PC-9 (cell line): ENCODE measurements around the gene HLX. TPM values are rescaled to one million over a fixed set of nuclear protein-coding genes. Genes with fewer than 3 reads are reported as not detected.

Experiments used
- BruUV-seq: library from RNA; stranded (reverse); fragments of 400-500 nt; replicated peaks from 2 replicates; lab custom pipeline; 2021; lab: Mats Ljungman, UMichigan
- CTCF ChIA-PET: fragments of 300-600 bp; sonication (Branson Sonifier 250); formaldehyde crosslinking; loops from one replicate; lab custom pipeline; 2022; ENCODE audit warnings: antibody characterized with exemption; lab: Charles Lee
- POLR2A ChIA-PET: fragments of 300-600 bp; sonication (Branson Sonifier 250); formaldehyde crosslinking; loops from one replicate; lab custom pipeline; 2022; ENCODE audit warnings: antibody characterized with exemption; ENCODE audit not compliant: unreplicated experiment; lab: Charles Lee
- DNase-seq, 2 experiments: peaks; one replicate each; pipeline versions ENCODE4 v3.0.0 to v3.0.0-alpha.2; 2015 to 2022; ENCODE audit warnings: mixed read lengths in 1 of 2
- H2AFZ ChIP-seq: fragments of 200-600 bp; sonication (generic); 2 replicates; pipeline ENCODE4 v1.8.1; 2017; ENCODE audit warnings: antibody characterized with exemption
- H3F3A ChIP-seq: fragments of 200-600 bp; sonication (generic); 2 replicates; pipeline ENCODE4 v1.8.1; 2017; ENCODE audit warnings: antibody characterized with exemption, mild to moderate bottlenecking, low read depth; ENCODE audit not compliant: insufficient read depth
- H3K27ac ChIP-seq: fragments of 200-600 bp; sonication (generic); 2 replicates; pipeline ENCODE4 v1.6.1; 2016; ENCODE audit warnings: mixed run types
- H3K27me3 ChIP-seq: fragments of 200-600 bp; sonication (generic); 2 replicates; pipeline ENCODE4 v1.6.1; 2016; ENCODE audit warnings: low read depth, mixed run types; ENCODE audit not compliant: insufficient read depth
- H3K36me3 ChIP-seq: fragments of 200-600 bp; sonication (generic); 2 replicates; pipeline ENCODE4 v1.6.1; 2016; ENCODE audit warnings: low read depth, mixed run types
- H3K4me1 ChIP-seq: fragments of 200-600 bp; sonication (generic); replicated peaks from 2 replicates; pipeline ENCODE4 v1.6.1; 2016; ENCODE audit warnings: mixed run types; ENCODE audit not compliant: insufficient read depth
- H3K4me2 ChIP-seq: fragments of 200-600 bp; sonication (generic); 2 replicates; pipeline ENCODE4 v1.6.1; 2017; ENCODE audit warnings: mixed run types
- H3K4me3 ChIP-seq: fragments of 200-600 bp; sonication (generic); 2 replicates; pipeline ENCODE4 v1.6.1; 2016; ENCODE audit warnings: mixed run types
- H3K79me2 ChIP-seq: fragments of 200-600 bp; sonication (generic); 2 replicates; pipeline ENCODE4 v1.6.1; 2017; ENCODE audit warnings: low read depth, mixed run types
- H3K9me2 ChIP-seq: fragments of 200-600 bp; sonication (generic); 2 replicates; pipeline ENCODE4 v1.8.1; 2017; ENCODE audit warnings: mild to moderate bottlenecking; ENCODE audit not compliant: insufficient read depth
- H3K9me3 ChIP-seq: fragments of 200-600 bp; sonication (generic); 2 replicates; pipeline ENCODE4 v1.8.1; 2016; ENCODE audit warnings: low read depth; ENCODE audit not compliant: insufficient read depth
- H4K20me1 ChIP-seq: fragments of 200-600 bp; sonication (generic); 2 replicates; pipeline ENCODE4 v1.8.1; 2017; ENCODE audit not compliant: insufficient read depth
- CTCF ChIP-seq: fragments of 200-600 bp; sonication (generic); conservative IDR thresholded peaks from 2 replicates; pipeline ENCODE4 v1.6.1; 2017; ENCODE audit warnings: mixed run types, antibody characterized with exemption, mild to moderate bottlenecking, moderate library complexity
- EZH2 ChIP-seq: fragments of 200-600 bp; sonication (generic); IDR thresholded peaks from 2 replicates; pipeline ENCODE4 v1.8.0; 2017; ENCODE audit warnings: antibody characterized with exemption, low read depth
- intact Hi-C: fragments of 100-400 bp; cut with micrococcal nuclease; formaldehyde crosslinking; loops from one replicate; pipeline ENCODE4 v1.10.0; 2022; ENCODE audit not compliant: unreplicated experiment
- total RNA-seq: library from RNA; stranded (reverse); gene quantifications from 2 replicates; pipeline ENCODE4 v1.2.3, GENCODE V29; 2021

The HLX gene
- total RNA-seq, 1 experiment from 2014 or later = 1.1 TPM

DNA sequence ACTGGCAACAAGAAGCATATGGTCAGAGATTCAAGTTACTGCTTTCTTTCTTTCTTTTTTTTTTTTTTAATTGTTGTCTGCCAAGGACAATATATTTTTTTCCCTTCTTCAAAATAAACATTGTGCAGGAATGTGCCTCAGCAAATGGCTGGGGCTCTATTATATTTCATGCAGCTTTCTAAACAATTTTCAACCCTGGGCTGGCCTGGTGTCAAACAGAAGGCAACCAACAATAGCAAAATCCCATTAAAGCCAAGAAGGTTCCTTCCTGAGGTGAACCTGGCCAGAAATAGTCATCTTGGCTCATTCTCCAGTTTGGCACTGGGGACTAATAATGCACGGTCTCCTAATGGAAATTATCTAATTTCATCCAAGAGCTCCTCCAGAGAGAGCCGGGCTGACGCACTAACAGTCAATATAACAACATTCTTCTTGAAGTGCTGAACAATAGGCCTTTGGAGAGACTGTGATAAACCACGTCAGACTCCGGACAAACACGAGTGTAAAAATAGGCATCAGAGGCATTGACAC, 35.7 kb upstream of the HLX start:
- TF ChIP-seq CTCF = no peak
- no peak for TF ChIP-seq EZH2
- H3K4me1 ChIP-seq = no peaks in the 10 kb centered on the region
- H3K4me2 ChIP-seq = no peak overlapping the region
- no peak overlapping the region for H3K27ac ChIP-seq
- DNase-seq = no peak
- H3K9me3 ChIP-seq = no peaks in the 10 kb centered on the region
- no peaks in the 10 kb centered on the region for H3F3A ChIP-seq
- H2AFZ ChIP-seq = no peak overlapping the region; the same call in 1 of the 2 replicates
- ChIA-PET CTCF (no interaction called here), POLR2A (no interaction called here)
- H4K20me1 ChIP-seq = no peaks in the 10 kb centered on the region
- no peak overlapping the region for H3K4me3 ChIP-seq
- H3K36me3 ChIP-seq = no peaks in the 10 kb centered on the region
- no peaks in the 10 kb centered on the region for H3K9me2 ChIP-seq
- intact Hi-C loops = no loop called here
- H3K27me3 ChIP-seq = no peaks in the 10 kb centered on the region
- BruUV-seq = no TSS peak
- no peaks in the 10 kb centered on the region for H3K79me2 ChIP-seq

GRCh38 chr1:220852408-220852807, 26.8 kb upstream of the HLX start:
- intact Hi-C loops = no loop called here
- no peak overlapping the region for H3K4me2 ChIP-seq
- DNase-seq = no peak
- no peaks in the 10 kb centered on the region for H3K36me3 ChIP-seq
- ChIA-PET CTCF (no interaction called here), POLR2A (no interaction called here)
- H3K9me2 ChIP-seq = no peaks in the 10 kb centered on the region
- H2AFZ ChIP-seq = no peak overlapping the region
- H3K4me3 ChIP-seq = no peak overlapping the region
- no peak overlapping the region for H3K27ac ChIP-seq
- no peaks in the 10 kb centered on the region for H3F3A ChIP-seq
- TF ChIP-seq CTCF (no peak), EZH2 (no peak)
- 0 out of 2 replicates have a peak, but pooled peaks cover 6% of the 10 kb centered on the region for H3K9me3 ChIP-seq
- no peaks in the 10 kb centered on the region for H3K4me1 ChIP-seq
- no peaks in the 10 kb centered on the region for H3K27me3 ChIP-seq
- no peaks in the 10 kb centered on the region for H3K79me2 ChIP-seq
- BruUV-seq = no TSS peak
- no peaks in the 10 kb centered on the region for H4K20me1 ChIP-seq

- Histone ChIP-seq H3K4me3 (no peak overlapping the region), H4K20me1 (0 out of 2 replicates have a peak, but pooled peaks cover 3% of the 10 kb centered on the region), H3F3A (no peaks in the 10 kb centered on the region), H3K27ac (no peak overlapping the region), H3K36me3 (no peaks in the 10 kb centered on the region), H3K4me2 (no peak overlapping the region), H3K27me3 (no peaks in the 10 kb centered on the region), H3K9me2 (no peaks in the 10 kb centered on the region), H3K4me1 (no peaks in the 10 kb centered on the region), H3K9me3 (no peaks in the 10 kb centered on the region), H2AFZ (no peak overlapping the region), H3K79me2 (no peaks in the 10 kb centered on the region)
- DNase-seq = no peak
- intact Hi-C loops = loop anchor here (10.0 kb wide), 1 partner anchor 673 kb away; no protein-coding TSS in a partner anchor
- TF ChIP-seq CTCF = no peak
- TF ChIP-seq EZH2 = no peak
- ChIA-PET CTCF (no interaction called here), POLR2A (no interaction called here)
- BruUV-seq = no TSS peak
These were observed 6.9 kb upstream of the HLX start for GRCh38 chr1:220872296-220872695.
